SK-N-SH treated with all-trans-retinoic acid at 6 μM for 48 hours (cell line): ENCODE measurements around the gene PPP1R10.

Experiments
- BACH2 ChIP-seq: fragments of 250-450 bp; sonication (Bioruptor Pico); IDR thresholded peaks from 2 replicates; pipeline ENCODE4 v1.9.0; 2021; ENCODE audit warnings: mild to moderate bottlenecking, borderline replicate concordance
- OSR1 ChIP-seq: fragments of 250-450 bp; sonication (Bioruptor Pico); IDR thresholded peaks from 2 replicates; pipeline ENCODE4 v1.8.0; 2022; ENCODE audit warnings: moderate library complexity, mild to moderate bottlenecking, inconsistent platforms
- PATZ1 ChIP-seq: fragments of 250-450 bp; sonication (Bioruptor Pico); IDR thresholded peaks from 2 replicates; pipeline ENCODE4 v1.8.0; 2020; ENCODE audit warnings: mild to moderate bottlenecking, moderate library complexity, borderline replicate concordance
- TCF4 ChIP-seq: fragments of 250-450 bp; sonication (Bioruptor Pico); IDR thresholded peaks from 2 replicates; pipeline ENCODE4 v1.8.0; 2021; ENCODE audit warnings: mild to moderate bottlenecking, moderate library complexity, borderline replicate concordance
- ZC3H10 ChIP-seq: fragments of 250-450 bp; sonication (Bioruptor Pico); IDR thresholded peaks from 2 replicates; pipeline ENCODE4 v1.5.1; 2021; ENCODE audit warnings: mild to moderate bottlenecking, moderate library complexity
- ZFP3 ChIP-seq: fragments of 250-450 bp; sonication (Bioruptor Pico); IDR thresholded peaks from 2 replicates; pipeline ENCODE4 v1.5.0; 2020; ENCODE audit warnings: mild to moderate bottlenecking, moderate library complexity
- ZFP30 ChIP-seq: fragments of 450-650 bp; formaldehyde crosslinking; IDR thresholded peaks from 2 replicates; pipeline ENCODE4 v1.5.0; 2022; ENCODE audit warnings: mild to moderate bottlenecking, moderate library complexity

GRCh38 chr6:30603961-30604360 is 13.1 kb downstream of the PPP1R10 start:
- no peak for TF ChIP-seq ZC3H10 (CRISPR knock-in tag)
- TF ChIP-seq OSR1 (CRISPR knock-in tag), result no peak
- no peak for TF ChIP-seq ZFP30 (CRISPR knock-in tag)
- TF ChIP-seq ZFP3 (CRISPR knock-in tag), result no peak
- TF ChIP-seq TCF4 (CRISPR knock-in tag), result no peak
- no peak for TF ChIP-seq PATZ1 (CRISPR knock-in tag)
- no peak for TF ChIP-seq BACH2 (CRISPR knock-in tag)
